GM19351 (cell line): ENCODE data around the gene PPFIBP2.
"Not testable (repeated sequence)": the region's sequence is repeated elsewhere in the genome, so short reads cannot be mapped to it uniquely, and the experiment has no call there.

ENCODE experiments used
- ATAC-seq: cut with Tn5 transposase; IDR thresholded peaks from one replicate; pipeline ENCODE4 v1.9.1; 2021; ENCODE audit warnings: mild to moderate bottlenecking, moderate library complexity; ENCODE audit not compliant: unreplicated experiment

Gene PPFIBP2

DNA sequence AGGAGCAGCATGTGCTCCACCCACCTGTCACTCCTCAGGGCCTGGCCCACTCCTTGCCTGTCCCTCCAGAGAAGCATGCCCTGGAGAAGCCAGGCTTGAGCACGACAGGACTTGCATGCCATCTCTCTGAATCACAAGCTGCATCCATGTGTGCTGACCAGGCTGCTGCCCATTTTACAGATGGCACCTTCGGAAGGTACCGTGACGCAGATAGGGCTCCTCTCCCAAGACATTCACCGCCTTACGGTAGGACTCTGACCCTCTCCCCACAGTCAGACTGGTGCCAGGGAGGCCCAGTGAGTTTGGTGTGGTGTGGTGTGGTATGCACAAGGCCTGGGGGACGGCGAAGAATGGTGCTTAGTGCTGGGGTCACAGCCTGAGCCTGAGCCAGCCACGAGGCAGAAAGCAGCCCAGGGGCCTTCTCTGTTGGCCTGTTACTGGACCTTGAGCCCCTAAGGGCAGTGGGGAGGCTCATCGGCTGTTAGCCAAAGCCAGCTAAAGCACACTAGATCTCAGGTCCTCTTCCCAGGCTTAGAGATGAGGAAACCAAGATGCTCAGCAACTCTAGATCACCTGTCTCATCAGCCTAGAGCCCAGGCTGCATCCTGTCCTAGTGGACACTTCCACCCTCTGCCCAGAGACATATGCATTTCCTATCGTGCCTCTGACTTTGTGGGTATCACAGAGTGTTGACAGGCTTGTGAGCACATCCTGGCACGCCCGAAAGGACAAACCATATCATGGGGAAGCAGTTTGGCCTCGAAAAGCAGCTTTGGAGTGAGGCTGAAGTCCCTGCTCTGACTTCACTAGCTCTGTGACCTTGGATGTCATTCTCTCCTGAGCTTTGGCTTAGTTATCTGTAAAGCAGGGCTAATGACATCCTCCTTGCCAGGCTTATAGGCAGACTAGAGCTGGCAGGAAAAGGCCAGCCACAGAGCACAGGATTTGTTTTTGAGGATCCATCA is 141.7 kb downstream of the PPFIBP2 start:
- ATAC-seq, result no peak

DNA sequence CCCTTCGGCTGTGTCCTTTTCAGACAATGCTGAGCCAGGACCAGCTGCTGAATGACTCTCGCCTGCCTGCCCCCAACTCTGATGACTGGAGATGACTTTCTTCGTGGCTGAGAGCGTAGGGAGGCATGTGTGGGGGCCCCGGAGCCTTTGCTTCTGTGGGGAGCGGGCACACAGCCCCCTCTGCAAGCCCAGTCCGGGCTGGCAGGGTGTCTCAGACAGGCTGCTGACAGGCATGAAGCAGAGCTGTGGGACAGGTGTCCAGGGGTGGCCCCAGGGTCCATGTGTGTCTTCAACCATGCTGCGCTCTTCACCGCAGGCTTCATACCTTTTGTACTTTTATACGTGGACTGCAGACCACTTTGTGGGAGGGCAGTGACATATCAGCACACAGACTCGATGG is 142.9 kb downstream of the PPFIBP2 start:
- ATAC-seq, result no peak

DNA sequence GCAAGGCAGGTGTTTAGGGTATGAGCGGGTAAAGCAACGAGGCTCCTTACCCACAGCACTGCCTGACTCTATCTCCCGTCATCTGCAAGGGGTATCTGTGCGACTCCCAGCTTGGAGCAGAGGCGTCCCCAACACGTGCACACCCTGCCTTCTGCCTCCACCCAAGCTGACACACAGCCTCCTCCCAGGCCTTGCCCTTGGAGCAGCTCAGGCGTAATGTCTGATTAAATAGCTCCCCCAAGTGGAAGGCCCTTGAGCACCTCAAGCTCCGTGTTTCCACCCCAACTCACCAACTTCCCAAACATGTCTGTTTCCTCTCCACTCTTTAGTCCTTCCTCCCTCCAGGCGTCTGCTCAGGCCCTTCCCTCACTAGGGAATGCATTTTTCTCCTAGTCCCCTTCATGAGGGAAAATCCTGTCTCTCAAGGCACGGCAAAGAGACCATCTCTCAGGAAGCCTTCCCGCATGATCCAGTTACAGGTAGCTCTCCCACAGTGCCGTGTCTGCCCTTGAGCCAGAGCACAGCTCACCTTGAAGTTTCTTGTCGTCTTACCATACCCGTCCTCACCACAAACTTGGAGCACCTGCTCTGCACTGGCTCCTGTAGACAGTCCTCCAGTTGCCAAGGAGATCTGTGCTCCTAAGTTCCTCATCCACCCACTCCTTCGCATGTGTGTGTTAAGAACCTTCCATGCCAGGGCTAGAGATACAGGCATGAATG is 143.7 kb downstream of the PPFIBP2 start:
- no peak for ATAC-seq

- not testable (repeated sequence) for ATAC-seq
Observed at GRCh38 chr11:7663531-7663930, 149.7 kb downstream of the PPFIBP2 start.

GRCh38 chr11:7664867-7665266 is 151.1 kb downstream of the PPFIBP2 start:
- no peak for ATAC-seq

DNA sequence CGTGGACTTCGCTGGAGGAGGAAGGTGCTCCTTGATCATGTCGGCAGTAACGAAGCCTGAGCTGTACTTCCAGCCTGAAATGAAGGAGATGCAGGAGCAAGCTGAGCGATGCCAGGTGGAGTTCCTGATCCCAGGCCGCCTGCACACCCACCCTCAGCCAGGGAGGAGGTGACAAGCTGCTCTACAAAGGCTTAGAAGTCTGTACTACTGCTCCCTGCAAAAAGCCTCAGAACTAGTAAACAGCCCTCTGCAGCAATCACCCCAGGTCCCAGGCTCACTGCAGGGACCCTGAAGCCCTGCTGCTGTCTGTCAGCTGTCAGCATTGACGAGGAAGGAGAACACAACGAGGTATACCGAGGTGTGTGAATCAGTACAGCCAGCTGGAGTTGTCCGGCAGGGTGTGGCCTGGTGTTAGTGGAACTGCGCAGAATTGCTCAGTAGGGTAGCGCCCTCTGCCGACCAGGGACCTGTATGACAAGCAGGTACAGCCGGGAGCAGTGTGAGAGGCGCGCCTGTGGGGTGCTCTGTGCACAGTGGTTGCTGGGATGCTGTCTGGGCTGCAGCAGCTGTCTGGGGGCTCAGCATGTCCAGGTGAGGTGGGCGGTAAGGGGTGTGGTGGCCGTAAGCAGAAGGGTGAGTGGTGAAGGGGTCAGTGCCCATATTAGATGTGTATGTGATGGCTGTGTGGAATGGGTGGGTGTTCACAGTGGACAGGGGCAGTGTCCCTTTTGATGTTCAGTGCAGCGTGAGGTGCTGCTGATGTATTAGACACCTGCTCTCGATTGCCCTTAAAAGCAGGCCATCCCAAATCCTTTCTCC is 151.9 kb downstream of the PPFIBP2 start:
- ATAC-seq, result peak; percentile 100

DNA sequence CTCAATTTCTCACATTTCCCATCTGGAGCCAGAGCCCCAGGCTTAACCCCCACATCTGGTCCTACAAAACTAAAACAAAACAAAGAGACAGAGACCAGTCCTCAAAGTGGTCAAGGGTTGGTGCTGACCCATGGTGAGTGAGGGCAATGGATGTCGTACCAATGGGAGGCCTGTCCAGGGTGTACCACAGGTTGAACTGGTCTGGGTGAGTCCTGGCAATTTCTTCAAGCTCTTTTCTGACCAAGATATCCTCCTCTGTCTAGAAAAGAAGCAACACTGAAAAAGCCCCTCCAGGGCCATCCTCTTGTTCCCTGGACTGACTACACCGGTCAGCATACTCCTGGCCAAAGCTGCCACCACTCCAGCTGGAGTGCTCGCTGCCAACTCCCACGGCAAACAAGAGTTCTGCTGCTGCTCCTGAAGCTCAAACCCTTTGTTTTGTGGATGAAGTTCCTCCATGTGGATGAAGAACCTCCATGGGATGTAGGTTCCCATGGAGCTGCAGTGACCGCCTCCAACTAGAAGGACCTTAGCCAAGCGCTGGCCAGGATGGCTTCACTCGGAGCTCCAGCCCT is 152.6 kb downstream of the PPFIBP2 start:
- no peak for ATAC-seq

- ATAC-seq, result no peak
Observed at GRCh38 chr11:7667460-7667859, 153.7 kb downstream of the PPFIBP2 start.

DNA sequence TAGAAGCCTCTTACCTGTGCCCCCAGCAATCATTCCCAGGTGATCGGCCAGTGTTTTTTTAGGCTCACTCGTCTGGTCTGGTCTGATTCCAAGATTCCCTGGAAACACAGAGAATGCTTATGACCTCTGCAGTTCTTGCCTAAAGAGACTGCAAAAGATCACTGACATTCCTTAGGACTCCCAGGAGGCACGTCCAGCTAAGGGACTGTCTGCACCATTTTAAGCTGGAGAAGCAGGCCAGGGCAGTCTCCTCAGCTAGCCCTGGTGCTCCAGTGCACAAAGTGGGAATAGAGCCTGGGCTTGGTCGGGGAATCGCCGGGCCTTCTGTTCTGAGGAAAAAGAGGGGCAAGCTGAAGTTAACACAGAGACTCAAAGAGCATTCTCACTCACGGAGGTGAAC is 154.7 kb downstream of the PPFIBP2 start:
- no peak for ATAC-seq

- ATAC-seq, result no peak
Observed at GRCh38 chr11:7668911-7669310, 155.1 kb downstream of the PPFIBP2 start.

- no peak for ATAC-seq
Observed at GRCh38 chr11:7670641-7671040, 156.8 kb downstream of the PPFIBP2 start.

- ATAC-seq, result peak; percentile 45
Observed at GRCh38 chr11:7671347-7672215, 157.8 kb downstream of the PPFIBP2 start.

DNA sequence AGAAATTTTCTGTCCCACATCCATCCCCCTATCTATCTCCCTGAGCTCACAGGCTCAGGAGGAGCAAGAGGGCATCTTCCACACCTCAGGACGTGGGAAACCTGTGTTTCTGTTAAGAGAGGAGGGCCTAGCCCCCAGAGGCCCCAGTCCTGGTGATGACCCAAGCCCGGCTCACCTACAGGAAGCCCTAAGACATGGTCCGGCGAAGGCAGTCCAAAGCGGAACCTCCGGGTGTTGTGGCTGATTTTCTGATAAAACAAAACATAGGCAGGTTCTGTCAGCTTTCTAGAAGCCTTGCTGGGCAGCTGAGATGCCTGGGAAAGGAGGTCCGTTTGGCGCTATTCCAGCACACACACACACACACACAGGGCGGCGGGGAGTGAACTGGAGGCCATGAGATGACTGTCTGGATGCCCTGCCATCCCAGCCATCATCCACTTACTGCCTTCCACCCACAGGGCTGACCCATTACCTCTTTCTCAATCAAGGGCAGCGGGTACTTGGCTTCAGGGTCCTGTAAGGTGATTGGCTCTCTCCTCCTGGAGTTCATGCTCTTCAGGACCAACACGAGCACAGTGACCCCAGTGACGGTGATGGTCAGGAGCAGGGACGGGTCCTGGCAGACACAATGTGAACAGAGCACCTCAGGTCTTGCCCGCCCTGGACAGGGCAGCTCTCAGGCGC is 158.6 kb downstream of the PPFIBP2 start:
- ATAC-seq, result no peak

DNA sequence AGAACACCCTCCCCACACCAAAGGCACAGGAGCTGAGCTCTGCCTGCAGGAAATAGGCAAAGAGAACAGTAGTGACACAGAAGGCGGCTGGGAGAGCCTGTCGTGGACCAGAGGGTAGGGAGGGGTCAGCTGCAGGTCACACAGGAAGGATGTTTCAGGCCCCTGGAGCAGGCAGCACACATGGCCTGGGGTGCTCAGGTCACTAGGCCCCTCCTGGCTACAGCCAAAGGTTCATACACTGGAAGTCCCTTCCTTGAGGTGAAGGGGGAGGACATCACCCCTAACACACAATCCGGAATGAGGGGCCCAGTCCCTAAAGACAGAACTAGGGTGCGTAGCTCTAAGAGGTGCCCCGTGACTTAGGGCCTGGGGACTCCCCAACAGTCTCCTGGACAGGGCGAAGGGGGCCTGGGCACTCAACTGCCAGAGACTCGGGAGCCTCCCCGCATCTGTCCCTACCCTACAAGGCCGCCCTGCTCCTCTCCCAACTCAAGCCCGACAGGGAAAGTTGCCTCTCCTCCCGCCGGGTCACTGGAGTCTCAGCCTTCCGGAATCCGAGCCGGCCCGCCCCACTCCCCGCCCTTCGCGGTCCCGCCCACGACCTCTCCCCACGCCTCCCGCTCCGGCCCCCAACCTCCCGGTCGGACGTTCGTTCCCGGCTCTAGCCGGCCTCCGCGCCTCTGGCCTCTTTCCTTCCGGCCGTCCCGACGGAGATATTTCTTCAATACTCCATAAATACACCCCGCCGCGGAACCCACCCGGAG is 159.3 kb downstream of the PPFIBP2 start, which contains the start of gene CYB5R2:
Gene CYB5R2 (minus strand): TSS at position 541 of the 764 bp plus-strand sequence. CDS start 675 bp downstream, outside the sequence.
- peak; percentile 40 for ATAC-seq

DNA sequence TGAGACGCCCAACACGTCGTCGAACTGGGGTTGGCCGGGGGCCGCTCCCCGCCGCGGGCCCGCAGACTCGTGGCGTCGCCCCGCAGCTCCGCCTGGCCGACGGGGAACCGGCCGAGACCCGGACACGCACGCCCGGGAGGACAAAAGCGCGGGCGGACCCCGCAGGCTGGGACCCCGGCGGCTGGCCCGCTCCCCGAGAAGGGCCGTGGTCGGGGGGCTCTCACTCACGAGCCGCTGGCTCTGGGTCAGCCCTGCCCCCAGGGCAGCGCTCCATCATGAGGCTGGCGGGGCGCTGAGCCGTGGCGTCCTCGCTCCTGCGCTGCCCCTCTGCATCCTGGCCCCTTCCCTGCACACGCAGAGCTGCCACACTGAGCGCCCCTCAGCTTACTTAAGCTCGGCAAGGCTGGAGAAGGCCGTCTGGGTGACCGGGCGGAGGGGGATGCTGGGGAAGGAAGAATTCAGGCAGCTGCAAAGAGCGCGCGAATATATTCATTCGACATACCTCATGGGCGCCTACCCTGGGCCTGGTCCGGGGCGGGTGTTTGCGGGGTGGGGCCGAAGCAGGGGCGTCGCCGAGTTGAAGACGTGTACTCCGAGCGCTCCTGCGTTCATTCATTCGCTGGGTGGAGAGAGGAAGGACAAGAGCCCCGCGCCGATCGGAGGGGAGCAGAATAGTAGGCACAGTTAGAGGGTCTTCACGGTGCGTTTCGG is 160.1 kb downstream of the PPFIBP2 start:
- ATAC-seq, result peak; percentile 58

DNA sequence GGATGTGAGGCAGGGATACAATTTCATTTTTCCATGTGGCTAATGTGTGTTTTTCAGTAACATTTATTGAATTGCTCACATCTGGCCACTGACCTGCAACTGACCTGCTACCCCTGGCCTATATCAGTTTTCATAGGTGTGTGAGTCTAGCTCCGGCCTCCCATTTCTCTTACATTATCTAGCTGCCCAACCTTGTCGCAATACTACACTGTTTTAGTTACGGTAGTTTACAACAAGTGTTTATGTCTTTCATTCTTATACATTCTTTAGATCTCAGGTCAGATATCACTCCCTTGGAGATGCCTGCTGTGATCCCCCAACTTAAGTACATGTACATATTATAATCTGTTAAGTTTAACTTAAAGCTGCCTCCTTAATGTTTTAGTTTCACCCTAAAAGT is 161.8 kb downstream of the PPFIBP2 start:
- no peak for ATAC-seq

DNA sequence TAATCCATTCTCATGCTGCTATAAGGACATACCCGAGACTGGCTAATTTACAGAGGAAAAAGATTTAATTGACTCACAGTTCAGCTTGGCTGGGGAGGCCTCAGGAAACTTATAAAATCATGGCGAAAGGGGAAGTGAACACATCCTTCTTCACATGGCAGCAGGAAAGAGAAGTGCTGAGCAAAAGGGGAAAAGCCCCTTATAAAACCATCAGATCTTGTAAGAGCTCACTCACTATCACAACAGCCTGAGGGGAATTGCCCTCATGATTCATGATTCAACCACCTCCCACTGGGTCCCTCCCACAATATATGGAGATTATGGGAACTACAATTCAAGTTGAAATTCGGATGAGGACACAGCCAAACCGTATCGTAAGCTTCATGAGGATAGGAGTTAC is 163.3 kb downstream of the PPFIBP2 start:
- no peak for ATAC-seq

DNA sequence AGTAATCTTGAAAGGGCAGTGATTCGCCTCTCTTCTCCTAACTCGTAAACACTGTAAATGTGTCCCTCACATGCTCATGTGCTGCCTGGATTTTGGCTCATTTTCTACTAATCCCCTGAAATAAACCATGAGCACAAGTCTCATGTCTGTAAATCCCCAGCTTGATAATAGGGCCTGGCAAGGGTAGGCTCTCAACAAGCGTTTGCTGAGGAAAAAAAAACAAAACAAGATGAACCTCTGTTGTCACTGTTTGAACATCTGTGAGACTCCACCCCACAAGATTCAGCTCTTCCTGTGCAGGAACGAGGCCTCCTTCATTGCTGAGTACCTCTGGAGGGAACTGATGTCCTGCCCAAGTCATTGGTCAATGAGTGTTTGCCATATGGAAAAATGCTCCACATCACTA is 164.0 kb downstream of the PPFIBP2 start:
- ATAC-seq, result no peak
